GM19023 (cell line): ENCODE results near the gene GPR153.

Experiments used
- ATAC-seq: cut with Tn5 transposase; IDR thresholded peaks from one replicate; pipeline ENCODE4 v1.9.1; 2021; ENCODE audit warnings: mild to moderate bottlenecking, moderate library complexity; ENCODE audit not compliant: unreplicated experiment

The GPR153 gene

DNA sequence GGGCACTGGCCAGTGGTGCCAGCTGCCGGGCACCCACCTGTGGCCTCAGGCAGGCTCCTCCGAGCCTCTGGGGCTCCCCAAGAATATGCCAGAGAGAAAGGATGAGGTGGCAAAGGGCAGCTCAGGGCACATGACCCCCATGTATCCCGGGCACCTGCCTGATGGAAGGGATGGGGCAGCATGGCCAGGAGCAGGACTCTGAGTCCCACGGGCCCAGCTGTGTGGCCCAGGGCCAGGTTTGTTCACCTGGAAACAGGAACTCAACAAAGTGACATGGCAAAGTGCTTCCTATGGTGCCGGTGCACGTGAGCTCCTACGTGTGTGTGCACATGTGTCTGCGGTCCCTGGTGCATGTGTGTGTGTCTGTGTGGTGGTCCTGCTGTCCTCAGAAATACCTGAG, 9.5 kb upstream of the GPR153 start:
- no peak for ATAC-seq

- no peak for ATAC-seq
Observed at GRCh38 chr1:6269720-6270400, 9.0 kb upstream of the GPR153 start.

DNA sequence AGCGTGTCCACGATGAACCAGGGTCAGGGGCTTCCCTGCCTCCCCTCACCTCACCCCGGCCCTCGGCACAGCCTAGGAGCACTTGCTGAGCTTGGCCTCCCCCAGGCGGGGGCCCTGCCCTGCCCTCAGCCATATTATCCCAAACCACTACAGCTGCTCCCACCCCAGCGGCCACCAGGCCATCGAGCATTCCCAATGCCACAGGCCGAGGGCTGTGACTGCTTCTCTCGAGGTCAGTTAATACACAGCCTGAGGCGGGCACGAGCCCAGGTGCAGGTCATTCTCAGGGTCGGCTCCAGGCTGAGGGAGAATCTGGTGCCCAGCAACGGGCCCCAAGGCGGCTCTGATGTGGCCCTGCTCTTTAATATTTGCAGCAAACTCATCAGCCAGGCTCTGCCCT, 8.4 kb upstream of the GPR153 start:
- ATAC-seq: no peak

DNA sequence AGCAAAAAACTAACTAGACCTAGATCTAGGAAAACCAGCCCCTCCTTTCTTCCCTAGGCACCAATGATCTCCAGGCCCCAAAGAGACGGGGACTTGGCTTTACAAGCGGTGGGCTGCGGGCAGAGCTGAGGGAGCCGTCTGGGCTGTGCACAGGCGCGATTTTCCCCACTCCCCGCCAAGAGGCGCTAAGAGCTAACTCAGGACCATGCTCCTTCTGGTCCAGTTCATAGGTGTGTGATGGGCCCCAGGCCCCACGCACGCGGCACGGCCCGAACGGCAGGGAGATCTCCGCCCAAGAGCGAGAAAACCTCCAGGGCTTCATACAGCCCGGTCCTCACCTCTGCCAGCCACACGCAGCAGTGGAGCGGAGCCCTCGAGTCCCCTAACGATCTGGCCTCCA, 7.5 kb upstream of the GPR153 start:
- no peak for ATAC-seq

DNA sequence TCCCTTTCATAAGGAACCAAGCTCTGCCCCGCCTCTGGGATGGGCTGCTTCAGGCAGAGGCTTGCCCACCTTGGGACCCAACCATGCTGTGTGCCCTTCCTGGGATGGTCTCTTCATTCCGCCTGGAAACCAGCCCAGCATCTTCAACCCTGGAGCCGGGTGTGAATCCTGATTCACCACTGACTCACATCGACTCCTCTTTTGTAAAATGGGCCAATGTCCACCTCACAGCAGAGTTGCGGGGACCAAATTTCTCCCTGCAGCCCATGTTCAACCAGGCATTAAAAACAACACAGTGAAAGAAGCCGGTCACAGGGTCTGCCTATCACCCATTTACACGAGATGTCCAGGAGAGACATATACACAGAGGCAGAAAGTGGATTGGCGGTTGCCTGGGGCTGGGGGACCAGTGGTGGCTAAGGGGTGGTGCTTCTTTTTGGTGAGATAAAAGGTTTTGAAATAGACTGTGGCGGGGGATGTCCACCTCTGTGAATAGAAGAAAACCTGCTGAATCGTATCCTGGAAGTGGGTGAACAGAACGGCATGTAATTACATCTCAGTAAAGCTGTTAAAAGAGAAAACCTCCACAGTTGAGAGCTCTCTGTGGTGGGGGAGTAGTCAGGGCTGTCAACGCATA, 6.9 kb upstream of the GPR153 start:
- ATAC-seq: no peak

- no peak for ATAC-seq
Observed at GRCh38 chr1:6266641-6267040, 5.7 kb upstream of the GPR153 start.

- ATAC-seq: no peak
Observed at GRCh38 chr1:6265151-6265550, 4.3 kb upstream of the GPR153 start.

GRCh38 chr1:6263716-6264115, 2.8 kb upstream of the GPR153 start:
- ATAC-seq: no peak

DNA sequence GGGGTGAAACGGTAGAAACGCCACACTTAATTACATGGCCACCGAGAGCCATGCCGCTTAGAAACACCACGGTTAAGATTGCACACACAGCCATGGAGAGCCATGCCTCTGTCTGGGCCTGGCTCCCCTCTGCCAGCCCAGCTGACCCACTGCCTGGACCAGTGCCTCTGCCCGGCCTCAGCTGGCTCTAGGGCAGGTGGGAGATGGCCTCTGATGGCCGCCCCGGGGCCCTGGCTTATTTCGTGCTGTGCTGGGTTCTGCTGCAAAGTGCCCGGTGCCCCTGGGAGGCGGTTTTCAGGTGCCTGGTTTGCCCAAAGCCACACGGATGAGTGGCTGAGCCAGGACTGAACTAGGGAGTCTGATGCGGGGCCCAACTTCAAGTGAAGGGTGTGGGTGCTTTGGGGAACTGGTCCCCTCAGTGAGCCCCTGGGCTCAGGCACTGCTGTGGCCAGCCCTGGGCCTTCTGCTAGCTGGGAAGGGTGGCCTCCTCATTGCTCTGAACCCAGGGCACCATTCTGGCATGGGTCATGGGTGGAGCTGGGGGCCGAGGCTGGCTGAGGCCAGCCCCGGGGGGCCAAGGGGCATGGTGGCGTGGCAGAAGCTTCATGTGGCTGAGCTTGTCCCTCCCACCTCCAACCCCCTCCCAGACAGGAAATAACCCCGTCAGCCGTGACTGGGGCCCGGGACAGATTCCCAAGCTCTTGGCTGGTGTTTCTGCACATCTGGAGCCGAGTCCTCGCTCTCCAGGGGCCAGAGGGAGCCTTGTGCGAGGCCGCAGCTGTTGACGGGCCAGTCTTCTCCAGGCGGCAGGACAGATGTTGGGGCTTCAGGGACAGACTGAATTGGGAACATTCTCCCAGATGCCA, 1.9 kb upstream of the GPR153 start:
- no peak for ATAC-seq

DNA sequence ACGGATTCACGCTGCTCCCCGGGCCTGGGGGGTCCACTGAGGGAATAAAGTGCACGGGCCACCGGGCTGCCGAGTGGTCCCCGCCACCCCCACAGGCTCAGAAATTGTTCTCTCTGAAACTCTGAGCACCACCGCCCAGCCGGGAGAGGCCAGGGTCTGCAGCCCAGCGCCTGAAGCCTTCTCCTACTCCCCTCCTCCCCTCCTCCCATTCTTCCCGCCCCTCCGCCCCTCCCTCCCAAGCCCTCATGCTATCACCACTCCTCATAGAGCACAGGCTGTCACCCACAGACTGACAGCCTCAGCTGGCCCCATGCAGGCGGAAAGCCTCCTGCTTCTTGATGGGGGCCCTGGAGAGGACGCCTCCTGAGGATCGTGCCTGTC, 707 bp upstream of the GPR153 start:
- no peak for ATAC-seq

GRCh38 chr1:6260433-6260934, 414 bp downstream of the GPR153 start:
- peak; percentile 34 for ATAC-seq

- ATAC-seq: peak; percentile 56
Observed at GRCh38 chr1:6259491-6260362, 1.2 kb downstream of the GPR153 start.

DNA sequence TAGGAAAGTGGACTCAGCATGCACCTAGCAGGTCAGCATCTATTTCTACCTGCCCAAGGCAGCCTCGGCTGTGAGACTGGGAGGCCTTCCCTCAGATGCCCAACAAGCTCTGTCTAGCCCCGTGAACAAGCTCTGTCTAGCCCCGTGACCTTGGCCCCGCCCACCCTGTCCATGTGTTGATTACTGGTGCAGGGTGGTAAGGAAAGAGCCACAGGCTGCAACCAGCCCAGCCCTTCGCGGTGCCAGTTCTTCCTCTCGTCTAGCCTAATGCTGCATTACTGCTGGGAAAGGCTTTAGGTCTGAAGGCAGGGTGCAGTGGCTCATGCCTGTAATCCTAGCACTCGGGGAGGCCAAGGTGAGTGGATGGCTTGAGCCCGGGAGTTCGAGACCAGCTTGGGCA, 2.2 kb downstream of the GPR153 start:
- no peak for ATAC-seq

DNA sequence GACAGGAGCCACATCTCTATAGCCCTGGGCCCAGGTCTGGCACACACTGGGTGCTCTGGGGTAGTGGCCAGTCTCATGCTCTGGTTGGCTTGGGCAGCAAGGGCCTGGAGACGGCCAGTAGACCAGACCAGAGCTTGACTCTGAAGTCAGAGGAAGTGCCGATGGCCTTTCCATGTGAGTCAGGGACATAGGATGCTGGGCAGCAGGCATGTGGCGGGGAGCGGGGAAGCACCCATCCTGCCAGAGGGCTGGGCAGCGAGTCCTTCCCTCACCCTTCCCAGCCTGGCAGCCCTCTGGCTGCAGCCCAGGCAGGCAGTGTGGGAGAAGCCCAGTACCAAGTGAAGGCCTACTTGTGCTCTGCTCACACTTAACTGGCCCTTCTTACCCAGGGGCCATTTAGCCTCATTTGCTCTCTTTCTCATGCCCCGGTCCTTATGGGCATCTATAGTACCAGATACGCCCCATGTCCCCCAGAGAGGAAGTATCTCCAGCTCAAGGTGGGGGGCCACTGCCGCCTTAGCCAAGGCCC, 3.3 kb downstream of the GPR153 start:
- no peak for ATAC-seq

GRCh38 chr1:6256645-6257044, 4.3 kb downstream of the GPR153 start:
- ATAC-seq: no peak

GRCh38 chr1:6254691-6255090, 6.2 kb downstream of the GPR153 start:
- ATAC-seq: no peak

DNA sequence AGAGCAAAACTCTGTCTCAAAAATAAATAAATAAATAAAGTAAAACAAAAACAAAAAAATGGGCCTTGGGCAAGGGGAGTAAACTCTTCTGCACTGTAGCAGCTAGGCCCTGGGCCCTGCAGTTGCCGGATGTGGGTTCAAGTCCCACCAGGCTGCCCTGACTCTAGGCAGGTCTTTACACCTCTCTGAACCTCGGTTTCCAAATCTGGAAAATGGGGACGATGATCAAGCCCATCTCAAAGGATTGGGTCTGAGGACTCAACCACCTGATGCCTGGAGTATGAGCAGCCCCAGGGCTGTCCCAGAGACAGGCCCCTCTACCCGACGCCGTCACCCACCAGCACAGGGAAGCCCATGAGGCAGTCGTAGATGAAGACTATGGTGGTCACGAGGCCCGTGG, 7.5 kb downstream of the GPR153 start:
- no peak for ATAC-seq

GRCh38 chr1:6252374-6252710, 8.6 kb downstream of the GPR153 start:
- no peak for ATAC-seq

- ATAC-seq: no peak
Observed at GRCh38 chr1:6251681-6252373, 9.1 kb downstream of the GPR153 start.

DNA sequence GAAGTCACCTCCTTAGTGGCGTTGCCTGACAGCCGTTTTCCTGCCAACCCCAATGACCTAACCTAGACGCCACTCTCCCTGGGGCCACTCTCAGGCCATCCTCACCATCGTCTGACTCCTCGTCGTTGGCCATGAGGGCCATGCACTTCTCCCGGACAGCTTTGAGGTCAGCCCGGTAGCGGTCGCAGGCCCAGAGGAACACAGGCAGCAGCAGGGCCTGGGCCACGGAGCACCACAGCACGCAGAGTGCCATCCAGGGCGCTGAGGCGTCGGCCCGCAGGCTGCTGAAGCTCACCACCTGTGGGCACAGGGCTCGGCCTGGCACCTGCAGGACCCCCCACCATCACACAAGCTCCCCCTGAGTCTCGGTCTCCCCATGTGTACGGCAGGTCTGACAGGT, 9.7 kb downstream of the GPR153 start:
- no peak for ATAC-seq
